Left renal pelvis (tissue), 4 donors: ENCODE data around the gene LOXHD1. TPM values are rescaled to one million over a fixed set of nuclear protein-coding genes. Genes with fewer than 3 reads are reported as not detected.

Source experiments
- DNase-seq, 4 donors: peaks; one replicate each; pipeline ENCODE4 v3.0.0-alpha.2; 2013; ENCODE audit warnings: low read depth in 4 of 4, low spot score in 3 of 4
- polyA plus RNA-seq, 4 donors: library from polyadenylated mRNA; unstranded; fragments of 120-200 nt; gene quantifications; one replicate each; pipeline ENCODE4 v1.2.1, GENCODE V29; 2013; ENCODE audit not compliant: insufficient read length in 4 of 4

LOXHD1 gene
- polyA plus RNA-seq, 4 donors = 0.56 to 0.85 (median 0.61) TPM

GRCh38 chr18:46482831-46483230 lies 174.2 kb downstream of the LOXHD1 start:
- no peak for DNase-seq

DNA sequence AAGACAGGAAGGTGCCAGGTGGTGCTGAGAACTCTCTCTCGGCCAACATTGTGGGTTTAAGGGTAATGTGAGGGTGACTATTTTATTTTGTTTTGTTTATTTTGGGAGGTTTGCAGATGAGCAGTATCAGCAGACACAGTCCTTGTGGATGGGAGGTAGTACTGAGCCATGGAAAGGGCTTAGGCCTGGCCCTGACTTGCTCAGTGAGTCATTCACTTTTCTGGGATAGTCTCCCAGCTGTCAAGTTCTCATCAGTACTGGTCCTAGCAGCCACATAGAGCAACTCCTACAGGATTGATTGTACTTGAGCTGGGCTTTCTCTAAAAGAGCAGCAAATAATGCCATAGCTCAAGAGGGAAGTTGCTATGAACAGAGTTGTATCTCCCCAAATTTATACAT lies 175.2 kb downstream of the LOXHD1 start:
- DNase-seq = no peak

GRCh38 chr18:46481048-46481846 lies 175.8 kb downstream of the LOXHD1 start:
- peak; percentile 18 to 36 (median 24) for DNase-seq

GRCh38 chr18:46480226-46480625 lies 176.8 kb downstream of the LOXHD1 start:
- DNase-seq = no peak

GRCh38 chr18:46478796-46479195 lies 178.2 kb downstream of the LOXHD1 start:
- DNase-seq = no peak

DNA sequence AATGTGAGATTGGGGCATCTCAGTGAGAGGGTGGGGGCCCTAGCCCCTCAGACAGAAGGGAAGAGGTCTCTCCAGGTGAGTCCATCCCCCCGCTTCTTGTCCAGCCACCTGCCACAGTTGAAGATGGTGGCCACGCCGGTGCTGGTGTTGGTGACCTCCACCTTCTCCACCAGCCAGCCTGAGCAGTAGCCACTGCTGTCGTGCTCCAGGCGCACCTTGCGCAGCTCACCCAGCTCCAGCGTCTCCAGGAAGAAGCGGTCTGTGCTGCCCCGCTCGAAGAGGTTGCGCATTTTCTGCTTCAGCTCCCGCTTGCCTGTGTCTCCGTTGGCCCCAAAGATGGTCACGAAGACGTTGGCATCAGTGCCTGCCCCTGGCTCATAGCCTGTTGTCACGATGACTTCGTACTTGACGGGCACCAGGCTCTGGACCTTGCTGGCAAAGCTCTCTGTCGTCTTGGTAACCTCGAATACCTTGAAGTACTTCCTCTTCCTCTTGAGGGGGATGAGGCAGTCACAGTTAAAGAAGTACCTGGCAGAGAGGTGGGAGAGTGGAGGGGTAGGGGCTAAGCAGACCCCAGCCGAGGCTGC lies 179.5 kb downstream of the LOXHD1 start:
- DNase-seq = no peak

DNA sequence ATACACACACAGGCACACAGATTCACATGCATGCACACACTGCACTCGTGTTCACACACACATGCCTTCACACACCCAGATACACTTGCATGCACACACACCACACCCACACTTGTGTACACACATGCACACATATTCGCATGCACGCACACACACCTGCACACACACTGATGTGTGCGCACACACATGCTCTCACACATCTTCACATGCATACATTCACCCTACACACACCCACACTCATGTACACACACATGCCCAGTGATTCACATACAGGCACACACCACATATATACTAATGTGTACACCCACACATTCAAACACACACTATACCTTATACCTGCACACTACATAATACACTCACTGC lies 181.6 kb downstream of the LOXHD1 start:
- no peak for DNase-seq

- DNase-seq = no peak
Observed at GRCh38 chr18:46474487-46475389, 182.3 kb downstream of the LOXHD1 start.

DNA sequence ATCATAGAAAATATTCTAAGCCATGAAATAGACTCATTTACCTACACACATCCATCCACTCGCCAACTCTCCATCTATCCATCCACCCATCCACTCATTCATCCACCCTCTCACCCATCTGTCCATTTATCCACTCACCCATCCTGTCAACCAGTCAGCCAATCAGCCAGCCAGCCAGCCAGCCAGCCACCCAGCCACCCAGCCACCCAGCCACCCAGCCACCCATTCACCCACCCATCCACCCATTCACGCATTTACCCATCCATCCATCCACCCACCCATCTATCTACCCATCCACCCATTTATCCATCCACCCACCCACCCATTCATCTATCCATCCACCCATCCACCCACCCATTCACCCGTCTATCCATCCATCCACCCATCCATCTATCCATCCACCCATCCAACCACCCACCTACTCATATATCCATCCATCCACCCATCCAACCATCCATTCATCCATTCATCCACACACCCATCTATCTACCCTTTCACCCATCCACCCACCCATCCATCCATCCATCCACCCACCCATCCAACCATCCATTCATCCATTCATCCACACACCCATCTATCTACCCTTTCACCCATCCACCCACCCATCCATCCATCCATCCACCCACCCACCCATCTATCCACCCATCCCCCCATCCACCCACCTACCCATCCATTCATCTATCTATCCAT lies 185.1 kb downstream of the LOXHD1 start:
- no peak for DNase-seq

GRCh38 chr18:46470714-46471113 lies 186.3 kb downstream of the LOXHD1 start:
- no peak for DNase-seq

DNA sequence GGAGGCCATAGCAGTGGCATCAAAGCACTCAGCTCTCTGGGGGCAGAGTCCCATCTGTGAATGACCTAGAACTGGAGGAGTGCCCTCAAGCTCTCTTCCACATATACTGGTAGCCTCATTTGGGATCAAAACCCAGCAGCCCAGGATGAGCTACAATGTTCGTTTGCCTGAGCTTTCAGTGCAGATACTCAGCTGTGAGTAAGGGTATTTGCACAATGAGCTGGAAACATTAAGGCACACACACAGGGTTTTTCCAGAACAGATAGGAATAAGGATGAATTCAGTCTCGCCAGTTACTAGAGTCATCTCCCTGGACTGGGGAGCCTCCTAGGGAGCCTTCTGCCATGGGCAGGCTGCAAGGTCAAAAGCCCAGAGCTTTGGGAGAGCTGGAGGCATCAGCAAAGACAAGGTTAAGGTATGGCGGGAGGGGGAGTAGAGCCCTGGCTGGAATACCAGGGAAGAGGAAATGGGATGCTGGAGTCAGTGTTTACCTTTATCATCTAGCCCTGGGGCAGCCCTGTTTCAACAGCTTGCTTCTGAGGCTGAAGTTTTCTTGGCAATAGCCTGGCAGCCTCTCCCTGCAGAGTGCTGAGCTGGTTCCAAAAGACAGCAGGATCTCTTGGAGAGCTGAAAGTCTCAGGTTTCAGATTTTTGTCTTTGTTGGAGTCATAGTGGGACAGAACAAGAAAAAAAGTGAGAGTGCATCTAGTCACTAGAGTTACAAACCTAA lies 187.7 kb downstream of the LOXHD1 start:
- DNase-seq = no peak

DNA sequence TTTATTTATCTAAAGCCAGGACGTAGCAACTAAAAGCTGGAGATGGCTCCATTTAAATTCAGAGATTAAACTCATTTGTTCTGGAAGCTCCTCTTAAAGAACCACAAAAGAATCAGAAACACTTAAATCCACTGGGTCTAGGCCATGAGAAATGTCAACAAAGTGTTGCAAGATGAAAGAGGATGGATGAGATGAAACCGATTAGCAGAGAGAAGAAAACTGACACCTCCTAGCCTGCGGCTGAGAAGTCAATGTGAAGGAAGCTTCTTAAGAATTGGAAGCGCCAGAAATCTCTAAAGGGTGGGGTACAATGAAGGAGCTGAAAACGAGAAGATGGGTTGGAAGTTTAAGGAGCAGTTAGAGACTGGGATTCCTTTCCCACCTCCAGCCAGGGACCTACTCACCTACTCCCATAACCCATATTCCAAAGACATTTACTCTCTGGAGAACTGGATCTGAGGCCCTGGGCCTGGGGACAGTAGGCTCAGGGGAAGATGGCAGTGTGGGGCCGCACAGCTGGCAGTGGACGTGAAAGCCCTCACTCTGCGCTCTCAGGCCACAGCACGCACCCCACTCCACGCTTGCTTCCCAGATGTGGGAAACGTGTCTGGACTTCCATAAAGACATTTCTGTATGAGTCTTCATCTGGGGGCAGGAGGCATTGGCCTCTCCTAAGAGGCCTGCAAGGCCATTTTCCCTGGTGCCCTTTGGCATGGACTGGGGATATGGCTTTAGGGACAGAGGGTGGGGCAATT lies 188.4 kb downstream of the LOXHD1 start:
- no peak for DNase-seq

GRCh38 chr18:46466234-46467160 lies 190.5 kb downstream of the LOXHD1 start:
- no peak for DNase-seq

GRCh38 chr18:46464926-46465655 lies 191.9 kb downstream of the LOXHD1 start:
- DNase-seq = no peak

DNA sequence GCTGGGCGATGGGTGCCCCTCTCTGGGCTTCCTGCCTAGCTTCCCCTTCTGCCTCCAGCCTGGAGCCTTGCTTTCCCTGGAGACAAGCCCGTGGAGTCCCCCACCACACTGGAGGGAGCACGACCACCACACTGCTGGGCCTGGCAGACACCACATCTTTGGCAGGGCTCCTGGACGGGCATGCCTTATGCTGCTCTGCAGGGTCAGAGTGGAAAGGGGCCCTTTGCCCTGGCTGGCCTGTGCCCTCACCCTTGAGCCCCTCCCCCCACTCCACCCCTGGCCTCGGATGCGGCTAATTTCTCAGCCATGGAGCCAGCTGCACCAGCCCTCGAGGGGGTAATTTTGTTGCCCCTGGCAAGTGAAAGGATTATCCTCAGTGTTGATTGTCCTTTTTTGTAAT lies 194.5 kb downstream of the LOXHD1 start:
- no peak for DNase-seq

GRCh38 chr18:46461993-46462392 lies 195.0 kb downstream of the LOXHD1 start:
- DNase-seq = no peak

GRCh38 chr18:46460754-46461153 lies 196.3 kb downstream of the LOXHD1 start:
- DNase-seq = no peak
